Upper lobe of left lung (tissue), 4 donors: ENCODE data around the gene LCN2.

Experiments
- CTCF ChIP-seq, 6 experiments: fragments of 450-650 bp in 4 of 6; fragments of 200-600 bp in 2 of 6; sonication (generic) in 2 of 6; IDR thresholded peaks; one replicate each; pipeline ENCODE4 v1.5.1; 2016 to 2019; ENCODE audit warnings: antibody characterized with exemption in 6 of 6
- POLR2AphosphoS5 ChIP-seq, 2 donors: sonication (generic); formaldehyde crosslinking; IDR thresholded peaks; one replicate each; pipeline ENCODE4 v1.5.1; 2017; ENCODE audit warnings: antibody characterized with exemption in 2 of 2

- TF ChIP-seq POLR2AphosphoS5 (IDR thresholded peaks at IDR 0.05): no peak
- TF ChIP-seq CTCF (IDR thresholded peaks at IDR 0.05): no peak
These were observed 40.8 kb upstream of the LCN2 start for GRCh38 chr9:128108269-128109049.
